ENCODE data around the gene ALDH1L1.
A peak's percentile ranks its signal among the peaks of the same experiment; 100 is the strongest.

Gene ALDH1L1

GRCh38 chr3:126153695-126154360 is 26.6 kb downstream of the ALDH1L1 start:
- no peak for DNase-seq

DNA sequence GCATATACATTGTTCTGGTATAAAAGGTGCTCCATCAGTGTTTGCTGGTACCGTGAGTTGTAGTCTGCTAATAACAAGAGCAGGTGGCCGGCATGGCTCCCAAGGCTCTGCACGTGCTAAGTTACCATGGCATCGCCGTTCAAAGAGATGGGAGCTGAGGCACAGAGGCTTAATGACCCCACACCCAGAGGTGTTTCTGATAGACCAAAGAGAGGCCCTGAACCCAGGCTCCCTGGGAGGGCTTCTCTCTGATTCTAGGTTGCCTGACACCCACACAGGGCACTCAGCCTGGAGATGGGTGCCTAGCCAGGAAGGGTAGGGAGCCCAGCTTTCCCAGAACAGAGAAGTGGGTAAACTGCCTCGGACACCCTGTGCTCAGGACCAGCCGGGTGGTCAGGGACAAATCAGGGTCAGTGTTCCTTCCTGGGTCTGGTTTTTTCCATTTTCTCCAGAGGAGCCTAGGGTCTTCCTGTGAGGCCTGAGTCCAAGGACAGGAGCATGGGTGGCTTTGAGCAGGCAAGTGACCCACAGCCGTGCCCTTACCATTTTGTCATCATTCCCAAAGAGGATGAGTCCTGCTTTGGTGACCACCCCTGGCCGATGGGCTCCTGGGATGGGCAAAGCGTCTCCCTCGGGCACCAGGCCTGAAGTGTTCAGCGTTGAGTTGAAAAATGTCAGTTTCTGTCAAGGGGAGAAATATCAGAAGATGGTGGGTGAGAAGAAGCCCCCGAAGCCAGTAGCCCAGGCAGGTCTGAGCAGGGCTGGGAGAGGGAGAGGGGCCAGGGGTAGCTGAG is 27.3 kb downstream of the ALDH1L1 start:
- DNase-seq = no peak

DNA sequence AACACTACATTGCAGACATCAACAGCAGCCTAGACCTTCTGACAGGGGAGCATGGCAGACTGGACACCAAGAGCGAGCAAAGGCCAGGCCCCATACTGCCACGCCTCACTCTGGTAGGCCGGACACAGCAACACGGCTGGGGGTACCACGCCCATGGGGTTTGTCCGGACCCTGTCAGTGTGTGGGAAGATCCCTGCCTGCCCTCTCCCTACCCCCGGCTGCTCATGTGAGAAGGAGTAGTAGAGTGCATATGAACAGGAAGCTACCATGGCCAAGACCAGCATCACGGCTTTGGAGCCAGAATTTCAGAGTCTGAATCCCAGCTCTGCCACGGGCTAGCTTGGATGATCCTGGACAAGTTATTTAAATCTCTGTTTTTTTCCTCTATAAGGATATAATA is 27.9 kb downstream of the ALDH1L1 start:
- no peak for DNase-seq

DNA sequence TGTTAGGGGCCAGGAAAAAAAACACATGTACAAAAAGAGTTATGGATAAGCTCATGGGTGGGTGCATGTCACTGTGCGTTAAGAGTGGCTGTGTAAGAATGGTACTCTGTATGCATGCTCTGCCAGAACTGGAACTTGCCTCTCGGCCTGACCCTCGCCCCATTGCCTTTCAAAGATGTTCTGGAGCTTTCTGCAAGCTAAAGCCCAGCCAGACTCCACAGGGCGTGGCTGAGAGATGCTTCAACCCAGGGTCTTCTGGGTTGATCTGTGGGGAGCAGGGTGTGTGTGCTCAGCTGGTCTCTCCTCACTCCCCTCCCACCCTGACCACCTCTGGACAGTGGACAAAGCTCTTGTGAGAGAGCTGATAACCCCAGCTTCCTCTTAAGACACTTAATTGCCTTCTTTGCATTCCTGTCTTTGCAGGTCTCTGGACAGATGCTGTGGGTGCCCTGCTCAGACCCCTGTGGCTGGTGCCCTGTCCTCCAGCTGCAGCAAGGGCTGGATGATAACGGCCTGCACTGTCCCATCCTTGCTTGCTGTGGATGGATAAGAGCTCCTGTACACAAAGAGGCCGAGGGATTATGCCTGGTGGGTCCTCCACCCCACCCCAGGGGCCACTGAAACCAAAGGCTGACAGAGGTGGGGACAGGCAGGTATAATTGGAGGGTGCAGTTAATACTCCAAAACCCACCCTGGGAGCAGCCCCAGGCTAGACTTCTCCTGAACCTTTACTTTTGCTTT is 28.7 kb downstream of the ALDH1L1 start:
- DNase-seq = no peak

DNA sequence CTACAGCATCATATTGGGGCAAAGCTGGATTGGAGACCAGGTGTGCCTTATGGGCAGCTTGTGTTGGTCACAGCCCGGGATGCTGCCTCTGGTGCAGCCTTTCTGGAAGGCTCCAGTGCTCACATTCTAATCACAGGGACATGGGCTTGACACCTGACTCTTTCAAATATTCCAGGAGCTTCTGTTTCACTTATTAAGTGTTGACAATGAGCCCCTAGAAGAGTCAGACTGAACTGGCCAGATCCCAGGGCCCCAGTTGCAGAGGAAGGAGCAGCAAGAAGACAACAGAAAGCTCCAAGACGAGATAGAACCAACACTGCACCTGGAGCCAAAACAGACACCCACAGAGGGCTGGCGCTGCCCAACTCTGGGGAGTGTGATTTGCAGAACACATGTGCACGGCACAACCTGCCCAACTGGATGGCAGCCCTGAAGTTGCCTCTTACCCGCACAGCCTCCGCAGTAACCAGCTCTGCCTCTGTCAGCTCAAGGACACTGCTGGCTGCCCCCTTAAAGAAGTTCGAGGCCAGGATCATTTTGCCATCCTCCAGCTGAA is 30.3 kb downstream of the ALDH1L1 start:
- DNase-seq = no peak

- no peak for DNase-seq
Observed at GRCh38 chr3:126149256-126149902, 31.0 kb downstream of the ALDH1L1 start.

GRCh38 chr3:126147932-126148683 is 32.3 kb downstream of the ALDH1L1 start:
- DNase-seq = no peak

DNA sequence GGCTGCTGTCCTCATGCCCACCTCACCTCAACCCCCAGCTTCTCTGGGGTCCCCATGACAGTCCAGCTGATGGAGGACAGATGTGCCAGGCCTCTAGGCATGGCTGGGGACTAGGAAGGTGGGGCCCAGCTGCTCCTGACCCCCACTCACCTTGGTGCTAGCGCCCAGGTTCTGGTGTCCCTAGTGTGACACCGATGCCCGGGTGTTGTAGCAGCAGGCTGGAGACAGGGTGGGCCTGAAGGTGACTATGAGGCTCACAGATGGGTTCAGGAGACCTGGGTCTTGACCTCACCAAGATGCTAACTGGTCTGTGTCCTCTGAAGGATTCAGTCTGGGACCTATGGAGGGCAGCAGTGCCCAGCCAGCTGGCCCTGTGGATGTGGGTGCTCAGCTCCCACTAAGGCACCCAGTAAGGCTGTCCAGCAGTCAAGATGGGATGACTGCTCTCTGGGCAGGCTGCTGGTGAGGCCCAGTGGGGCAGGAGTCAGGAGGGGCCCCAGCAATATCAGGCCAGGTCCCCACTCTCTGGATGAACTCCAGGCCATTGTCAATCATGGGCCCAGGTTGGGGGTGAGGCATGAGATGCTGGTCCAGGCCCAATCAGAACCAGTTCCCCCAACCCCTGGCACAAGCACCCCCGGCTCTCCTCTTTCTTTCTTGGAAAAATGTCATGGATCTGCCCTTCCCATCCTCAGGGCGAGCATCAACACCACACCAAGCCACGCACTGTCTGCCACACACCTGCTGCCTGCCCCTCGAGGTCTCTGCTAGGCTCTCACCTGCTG is 33.0 kb downstream of the ALDH1L1 start:
- no peak for DNase-seq

DNA sequence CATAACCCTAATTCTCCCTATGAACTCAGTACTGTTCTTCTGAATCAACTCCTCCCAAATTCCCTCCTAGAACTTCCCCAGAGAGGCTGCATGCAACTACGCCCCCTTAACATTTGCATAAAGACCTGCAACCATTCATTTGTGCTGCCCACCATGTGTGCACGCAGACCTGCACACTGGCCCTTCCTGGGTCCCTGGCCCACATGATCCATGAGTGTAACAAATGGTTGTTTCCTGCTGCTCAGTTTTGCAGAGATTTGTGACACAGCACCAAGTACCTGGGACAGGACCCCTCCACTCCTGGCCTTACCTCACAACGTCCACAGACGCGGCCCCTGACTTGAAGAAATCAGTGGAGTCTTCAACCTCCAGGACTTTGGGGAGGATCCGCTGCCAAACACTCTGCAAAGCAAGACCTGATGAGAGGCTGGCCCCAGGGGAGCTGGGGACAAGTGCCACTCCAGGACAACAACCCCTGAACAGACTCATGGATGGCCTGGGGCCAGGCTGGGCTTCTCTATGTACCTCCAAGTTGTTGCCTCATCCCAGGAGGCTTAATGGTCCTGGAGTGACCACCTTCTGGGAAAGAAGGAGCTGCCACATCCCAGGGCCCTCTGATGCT is 33.8 kb downstream of the ALDH1L1 start:
- DNase-seq = no peak

DNA sequence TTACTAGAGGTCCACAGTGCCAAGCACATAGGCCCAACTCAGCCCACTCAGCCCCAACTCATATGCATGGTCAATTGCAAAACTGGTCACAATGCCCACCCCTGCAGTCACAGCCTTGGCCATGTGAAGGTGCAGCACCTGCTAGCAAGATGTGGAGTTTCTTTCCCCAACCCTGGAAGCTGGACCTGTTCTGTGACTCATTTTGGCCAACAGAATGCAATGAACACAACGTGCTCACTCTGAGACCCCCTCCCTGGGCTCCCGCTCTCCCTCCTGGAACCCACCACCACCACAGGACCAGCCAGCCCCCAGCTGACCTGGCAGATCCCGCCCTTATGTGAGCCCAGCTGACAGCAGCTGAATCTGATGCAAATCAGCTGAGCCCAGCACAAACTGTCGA is 34.4 kb downstream of the ALDH1L1 start:
- no peak for DNase-seq

DNA sequence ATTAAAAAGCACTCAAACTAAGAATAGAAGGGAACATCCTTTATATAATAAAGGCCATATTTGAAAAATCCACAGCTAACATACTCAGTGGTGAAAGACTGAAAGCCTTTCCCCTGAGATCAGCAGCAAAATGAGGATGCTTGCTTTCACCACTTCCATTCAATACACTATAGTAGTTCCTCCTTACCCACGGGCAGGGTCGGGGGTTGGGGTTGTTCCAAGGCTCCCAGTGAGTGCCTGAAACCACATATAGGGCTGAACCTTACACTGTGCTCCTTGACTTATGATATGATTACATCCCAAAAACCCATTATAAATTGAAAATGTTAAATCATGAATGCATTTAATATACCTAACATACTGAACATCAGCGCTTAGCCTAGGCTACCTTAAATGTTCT is 37.7 kb downstream of the ALDH1L1 start:
- DNase-seq = no peak

DNA sequence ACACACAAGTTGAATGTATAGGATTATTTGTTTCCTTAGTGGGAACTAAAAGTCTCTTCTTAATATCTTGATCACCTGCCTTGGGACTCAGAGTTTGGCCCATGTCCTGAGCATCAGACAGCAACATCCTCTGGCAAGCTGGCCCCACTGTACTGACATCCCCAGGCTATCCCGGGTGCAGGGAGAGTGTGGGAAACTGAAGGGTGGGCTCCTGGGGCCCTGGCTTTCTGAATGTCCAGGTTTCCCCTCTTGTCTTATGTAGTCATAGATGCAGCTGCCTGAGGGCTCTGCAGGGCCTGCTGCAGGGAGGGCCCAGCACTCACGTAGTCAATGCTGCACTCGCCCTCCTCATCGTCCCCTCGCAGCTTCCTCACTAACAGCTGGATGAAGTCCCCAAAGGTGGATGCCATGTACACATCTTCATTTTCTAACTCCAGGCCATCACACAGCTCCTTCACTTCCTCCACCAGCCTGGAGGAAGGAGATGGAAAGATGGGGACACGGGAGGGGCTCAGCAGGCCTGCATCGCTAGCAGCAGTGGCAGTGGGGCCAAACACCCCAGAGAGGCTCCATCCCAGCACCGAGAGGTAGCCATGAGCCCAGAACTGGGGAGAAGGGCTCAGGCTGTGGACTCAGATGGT is 42.8 kb downstream of the ALDH1L1 start:
- no peak for DNase-seq

DNA sequence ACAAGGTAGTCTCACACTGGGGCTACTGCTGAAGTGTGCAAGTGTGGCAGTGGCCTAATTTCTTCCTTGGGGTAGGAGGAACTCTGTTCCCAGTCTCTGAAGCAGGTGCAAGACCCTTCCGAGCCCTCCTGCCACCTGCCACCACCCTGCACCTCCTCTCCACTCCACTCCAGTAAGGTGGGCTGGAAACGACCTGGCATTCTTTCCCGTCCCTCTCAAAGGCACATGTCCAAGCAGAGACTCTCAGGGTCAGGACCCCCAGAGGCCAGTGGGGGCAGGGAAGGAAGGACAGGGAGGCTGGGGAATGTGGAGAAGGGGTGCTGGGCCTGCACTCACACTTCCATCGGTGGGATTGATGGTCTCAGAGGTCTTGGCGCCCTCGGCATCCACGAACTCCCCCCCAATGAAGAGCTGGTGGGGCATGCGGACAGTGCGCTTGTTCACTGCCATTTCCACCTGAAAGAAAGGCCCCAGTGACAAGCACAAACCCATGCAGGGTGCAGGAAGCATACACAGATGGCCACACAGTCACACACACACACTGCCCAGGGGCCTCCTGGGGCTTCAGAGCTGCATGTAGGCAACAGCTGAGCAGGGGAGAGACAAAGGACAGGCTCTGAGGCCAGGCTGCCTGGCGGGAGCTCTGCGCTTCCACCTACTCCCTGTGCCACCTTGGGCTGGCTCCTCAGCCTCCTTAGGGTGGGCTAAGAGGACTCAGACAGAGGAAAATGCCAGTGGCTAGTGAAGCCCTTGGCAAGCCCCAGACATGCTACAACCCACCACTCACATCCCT is 43.8 kb downstream of the ALDH1L1 start:
- no peak for DNase-seq

GRCh38 chr3:126135406-126136076 is 44.8 kb downstream of the ALDH1L1 start:
- DNase-seq = no peak

- DNase-seq = no peak
Observed at GRCh38 chr3:126135071-126135405, 45.3 kb downstream of the ALDH1L1 start.

GRCh38 chr3:126134219-126134975 is 46.0 kb downstream of the ALDH1L1 start:
- DNase-seq = peak in 1 of 2 experiments; percentile 35

GRCh38 chr3:126133606-126134005 is 46.8 kb downstream of the ALDH1L1 start:
- DNase-seq = no peak
